Astrocyte (in vitro differentiated cells and primary cell): ENCODE measurements around the gene MAN1B1.

Experiments used
- CTCF ChIP-seq: IDR thresholded peaks from 2 replicates; pipeline ENCODE4 v1.5.1; 2011; ENCODE audit warnings: low read depth, mild to moderate bottlenecking, inconsistent platforms, low read length, moderate library complexity; ENCODE audit not compliant: insufficient read depth
- EZH2 ChIP-seq: IDR thresholded peaks from 2 replicates; pipeline ENCODE4 v1.6.1; 2012; ENCODE audit warnings: mild to moderate bottlenecking, low read length, inconsistent platforms; ENCODE audit not compliant: insufficient read depth

DNA sequence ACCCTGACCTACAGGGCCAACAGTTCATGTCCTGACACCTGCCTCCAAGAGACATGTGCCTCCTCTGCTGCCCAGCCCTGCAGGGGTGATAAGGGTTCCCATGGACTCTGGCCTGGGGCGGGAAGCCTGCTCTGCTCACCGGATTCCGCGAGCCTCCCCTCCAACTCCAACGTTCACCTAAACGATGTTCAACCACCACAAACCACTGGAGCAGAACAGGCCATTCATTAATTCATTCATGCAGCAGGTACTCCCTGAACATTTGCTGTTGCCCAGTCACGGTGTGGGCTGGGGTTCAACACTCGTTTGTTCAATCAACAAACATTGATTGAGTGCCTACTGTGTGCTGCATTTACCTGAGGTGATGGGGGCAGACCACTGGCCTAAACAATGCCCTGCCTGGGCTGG is 12.8 kb upstream of the MAN1B1 start:
- TF ChIP-seq CTCF (no peak), EZH2 (no peak)
